HG03025 (cell line): ENCODE measurements around the gene BUB1B.
"Not testable (repeated sequence)": the region's sequence is repeated elsewhere in the genome, so short reads cannot be mapped to it uniquely, and the experiment has no call there.

Experiments used
- ATAC-seq: cut with Tn5 transposase; IDR thresholded peaks from one replicate; pipeline ENCODE4 v1.9.1; 2021; ENCODE audit warnings: mild to moderate bottlenecking, moderate library complexity; ENCODE audit not compliant: unreplicated experiment, low FRiP score

Gene BUB1B

GRCh38 chr15:40160689-40161688 lies at the start of gene BUB1B:
Gene BUB1B, plus strand, starts transcription at chr15:40161069. Its CDS starts 152 bp downstream, at chr15:40161221.
- ATAC-seq, result peak; percentile 79

- no peak for ATAC-seq
These were observed 49.0 kb upstream of the BUB1B start for GRCh38 chr15:40111888-40112287.

GRCh38 chr15:40112789-40113188 lies 48.1 kb upstream of the BUB1B start:
- ATAC-seq, result no peak

GRCh38 chr15:40114218-40114617 lies 46.7 kb upstream of the BUB1B start:
- ATAC-seq, result no peak

- not testable (repeated sequence) for ATAC-seq
These were observed 45.8 kb upstream of the BUB1B start for GRCh38 chr15:40115106-40115505.

- ATAC-seq, result peak; percentile 92
These were observed 45.2 kb upstream of the BUB1B start for GRCh38 chr15:40115670-40116093.

- no peak for ATAC-seq
These were observed 42.4 kb upstream of the BUB1B start for GRCh38 chr15:40118473-40118872.

GRCh38 chr15:40121911-40122638 lies 38.8 kb upstream of the BUB1B start:
- ATAC-seq, result no peak

- not testable (repeated sequence) for ATAC-seq
These were observed 37.9 kb upstream of the BUB1B start for GRCh38 chr15:40122989-40123388.

GRCh38 chr15:40123863-40124262 lies 37.0 kb upstream of the BUB1B start:
- not testable (repeated sequence) for ATAC-seq

- not testable (repeated sequence) for ATAC-seq
These were observed 36.5 kb upstream of the BUB1B start for GRCh38 chr15:40124333-40124732.

GRCh38 chr15:40124807-40125285 lies 36.0 kb upstream of the BUB1B start:
- ATAC-seq, result not testable (repeated sequence)

- ATAC-seq, result no peak
These were observed 34.9 kb upstream of the BUB1B start for GRCh38 chr15:40125950-40126349.

GRCh38 chr15:40128766-40129660 lies 31.9 kb upstream of the BUB1B start:
- no peak for ATAC-seq

GRCh38 chr15:40130118-40130517 lies 30.8 kb upstream of the BUB1B start:
- no peak for ATAC-seq

GRCh38 chr15:40130799-40131502 lies 29.9 kb upstream of the BUB1B start:
- ATAC-seq, result no peak

- ATAC-seq, result no peak
These were observed 27.3 kb upstream of the BUB1B start for GRCh38 chr15:40133544-40133943.

GRCh38 chr15:40134885-40135284 lies 26.0 kb upstream of the BUB1B start:
- ATAC-seq, result no peak

- ATAC-seq, result not testable (repeated sequence)
These were observed 24.9 kb upstream of the BUB1B start for GRCh38 chr15:40135846-40136450.
